T-helper 22 cell (primary cell): ENCODE results near the gene ARMC2.
"Not testable (repeated sequence)": the region's sequence is repeated elsewhere in the genome, so short reads cannot be mapped to it uniquely, and the experiment has no call there.

Experiments used
- DNase-seq: peaks from one replicate; pipeline ENCODE4 v3.0.0-alpha.2; 2020; ENCODE audit warnings: low read depth

The ARMC2 gene

GRCh38 chr6:108835218-108835850 is 12.9 kb upstream of the ARMC2 start:
- peak; percentile 54 for DNase-seq

GRCh38 chr6:108836061-108836460 is 12.2 kb upstream of the ARMC2 start:
- no peak for DNase-seq

- DNase-seq, result no peak
Measured at GRCh38 chr6:108837236-108837971, 10.8 kb upstream of the ARMC2 start.

- no peak for DNase-seq
Measured at GRCh38 chr6:108838101-108838717, 10.0 kb upstream of the ARMC2 start.

- DNase-seq, result no peak
Measured at GRCh38 chr6:108839083-108839642, 9.1 kb upstream of the ARMC2 start.

GRCh38 chr6:108840919-108841318 is 7.3 kb upstream of the ARMC2 start:
- no peak for DNase-seq

GRCh38 chr6:108841377-108841855 is 6.8 kb upstream of the ARMC2 start:
- DNase-seq, result no peak

- DNase-seq, result no peak
Measured at GRCh38 chr6:108844135-108844534, 4.1 kb upstream of the ARMC2 start.

GRCh38 chr6:108845145-108845544 is 3.1 kb upstream of the ARMC2 start:
- DNase-seq, result no peak

GRCh38 chr6:108846101-108846500 is 2.1 kb upstream of the ARMC2 start:
- DNase-seq, result no peak

GRCh38 chr6:108846628-108847027 is 1.6 kb upstream of the ARMC2 start:
- no peak for DNase-seq

- DNase-seq, result no peak
Measured at GRCh38 chr6:108847738-108848115, 495 bp upstream of the ARMC2 start.

- no peak for DNase-seq
Measured at GRCh38 chr6:108850669-108851465, 2.6 kb downstream of the ARMC2 start.

- DNase-seq, result no peak
Measured at GRCh38 chr6:108851756-108852155, 3.5 kb downstream of the ARMC2 start.

- DNase-seq, result no peak
Measured at GRCh38 chr6:108853077-108853476, 4.9 kb downstream of the ARMC2 start.

GRCh38 chr6:108862479-108863191 is 14.4 kb downstream of the ARMC2 start:
- DNase-seq, result no peak

- not testable (repeated sequence) for DNase-seq
Measured at GRCh38 chr6:108865751-108866286, 17.6 kb downstream of the ARMC2 start.

- no peak for DNase-seq
Measured at GRCh38 chr6:108866798-108867197, 18.6 kb downstream of the ARMC2 start.

- DNase-seq, result no peak
Measured at GRCh38 chr6:108868647-108869046, 20.4 kb downstream of the ARMC2 start.

GRCh38 chr6:108869876-108870275 is 21.7 kb downstream of the ARMC2 start:
- no peak for DNase-seq

- DNase-seq, result no peak
Measured at GRCh38 chr6:108870357-108870756, 22.1 kb downstream of the ARMC2 start.
